Right ventricle myocardium superior (tissue), 1 donor: ENCODE data around the gene NLRP3. TPM values are rescaled to one million over a fixed set of nuclear protein-coding genes. Genes with fewer than 3 reads are reported as not detected.
"Not testable (repeated sequence)": the region's sequence is repeated elsewhere in the genome, so short reads cannot be mapped to it uniquely, and the experiment has no call there.

Experiments used
- ATAC-seq: fragments of 200-7000 bp; cut with Tn5 transposase; one replicate; pipeline ENCODE4 v1.9.1; 2020; ENCODE audit warnings: mild to moderate bottlenecking; ENCODE audit not compliant: poor library complexity
- DNase-seq: peaks from one replicate; pipeline ENCODE4 v3.0.0-alpha.2; 2020
- intact Hi-C: fragments of 100-400 bp; cut with DNase I; formaldehyde crosslinking; loops from one replicate; pipeline ENCODE4 v1.11.2; 2022
- long read RNA-seq: library from polyadenylated mRNA; unstranded; transcript quantifications from one replicate; pipeline ENCODE4 v2.0.0, GENCODE V29; 2021
- total RNA-seq: library from RNA; stranded (reverse); fragmentation: NEBNext Ultra II Directional; extraction: Animal tissue kit (Norgen Biotek cat#: 25700); gene quantifications from one replicate; pipeline ENCODE4 v1.2.1, GENCODE V29; 2021
- donor health status: DM: no; HTN: yes; CAD: no; lungs with severe emphysema.

The NLRP3 gene
- 0.56 TPM for total RNA-seq
- long read RNA-seq, result 0 reads

- ATAC-seq (peak; percentile 80), DNase-seq (peak; percentile 58)
- intact Hi-C loops, result no loop called here
These were observed at the start of gene NLRP3 for GRCh38 chr1:247415423-247416361. Gene NLRP3 (plus strand): TSS chr1:247416173. CDS start chr1:247418801, 2,628 bp downstream.

DNA sequence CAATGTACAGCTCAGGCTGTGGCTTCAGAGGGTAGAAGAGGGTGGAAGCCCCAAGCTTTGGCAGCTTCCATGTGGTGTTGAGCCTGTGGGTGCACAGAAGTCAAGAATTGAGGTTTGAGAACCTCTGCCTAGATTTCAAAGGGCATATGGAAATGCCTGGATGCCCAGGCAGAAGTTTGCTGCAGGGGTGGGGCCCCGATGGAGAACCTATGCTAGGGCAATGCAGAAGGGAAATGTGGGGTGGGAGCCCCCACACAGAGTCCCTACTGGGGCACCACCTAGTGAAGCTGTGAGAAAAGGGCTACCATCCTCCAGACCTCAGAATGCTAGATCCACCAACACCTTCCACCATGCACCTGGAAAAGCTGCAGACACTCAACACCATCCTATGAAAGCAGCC lies 49.6 kb upstream of the NLRP3 start:
- DNase-seq, intact Hi-C loops, ATAC-seq: not testable (repeated sequence)

GRCh38 chr1:247366926-247367645 lies 48.9 kb upstream of the NLRP3 start:
- DNase-seq, result no peak
- ATAC-seq, result no peak
- intact Hi-C loops, result no loop called here

- DNase-seq (no peak), ATAC-seq (no peak)
- intact Hi-C loops, result no loop called here
These were observed 48.1 kb upstream of the NLRP3 start for GRCh38 chr1:247367786-247368422.

- intact Hi-C loops, result no loop called here
- no peak for ATAC-seq
These were observed 47.4 kb upstream of the NLRP3 start for GRCh38 chr1:247368490-247369145.

DNA sequence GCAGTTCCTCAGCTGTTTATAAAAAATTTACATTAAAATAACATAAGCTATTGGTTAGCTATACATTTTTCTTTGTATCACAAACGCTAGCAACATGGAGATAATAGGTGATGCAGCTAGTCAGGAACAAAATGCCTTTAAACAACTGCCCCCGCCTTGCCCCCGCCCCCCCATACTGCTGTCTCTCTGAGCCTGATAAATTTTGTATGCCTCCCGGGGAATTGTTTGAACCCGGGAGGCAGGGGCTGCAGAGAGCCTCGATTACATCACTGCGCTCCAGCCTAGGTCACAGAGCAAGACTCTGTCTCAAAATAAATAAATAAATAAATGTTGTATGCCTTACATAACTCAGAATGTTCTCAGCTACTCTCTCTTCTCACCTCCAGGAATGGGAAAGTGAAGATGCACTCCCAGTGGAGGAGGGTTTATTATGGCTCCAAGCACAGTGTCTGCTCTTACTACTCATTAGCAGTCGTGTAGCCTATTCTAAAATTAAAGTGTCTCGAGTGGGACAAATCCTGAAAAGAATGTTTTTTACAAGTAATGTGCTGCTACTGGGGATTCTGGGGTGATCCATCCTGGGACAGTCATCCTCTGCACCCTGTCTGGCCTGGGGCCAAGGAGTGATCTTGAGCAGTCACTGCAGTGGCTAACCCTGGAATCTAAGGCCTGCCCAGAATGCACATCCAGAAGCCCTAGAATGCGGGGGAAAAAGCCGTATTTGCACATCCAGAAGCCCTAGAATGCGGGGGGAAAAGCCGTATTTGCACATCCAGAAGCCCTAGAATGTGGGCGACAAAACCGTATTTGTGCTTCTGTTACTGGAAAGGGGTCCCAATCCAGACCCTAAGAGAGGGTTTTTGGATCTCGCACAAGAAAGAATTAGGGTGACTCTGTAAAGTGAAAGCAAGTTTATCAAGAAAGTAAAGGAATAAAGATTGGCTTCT lies 44.9 kb upstream of the NLRP3 start:
- no peak for ATAC-seq
- no peak for DNase-seq
- intact Hi-C loops, result no loop called here

More at GRCh38 chr1:247368490-247369145, 47.4 kb upstream of the NLRP3 start:
- DNase-seq, result no peak

GRCh38 chr1:247371801-247372259 lies 44.1 kb upstream of the NLRP3 start:
- intact Hi-C loops, result no loop called here
- DNase-seq (no peak), ATAC-seq (no peak)

GRCh38 chr1:247373721-247374141 lies 42.2 kb upstream of the NLRP3 start:
- ATAC-seq (peak; percentile 86), DNase-seq (peak; percentile 66)
- intact Hi-C loops, result no loop called here

DNA sequence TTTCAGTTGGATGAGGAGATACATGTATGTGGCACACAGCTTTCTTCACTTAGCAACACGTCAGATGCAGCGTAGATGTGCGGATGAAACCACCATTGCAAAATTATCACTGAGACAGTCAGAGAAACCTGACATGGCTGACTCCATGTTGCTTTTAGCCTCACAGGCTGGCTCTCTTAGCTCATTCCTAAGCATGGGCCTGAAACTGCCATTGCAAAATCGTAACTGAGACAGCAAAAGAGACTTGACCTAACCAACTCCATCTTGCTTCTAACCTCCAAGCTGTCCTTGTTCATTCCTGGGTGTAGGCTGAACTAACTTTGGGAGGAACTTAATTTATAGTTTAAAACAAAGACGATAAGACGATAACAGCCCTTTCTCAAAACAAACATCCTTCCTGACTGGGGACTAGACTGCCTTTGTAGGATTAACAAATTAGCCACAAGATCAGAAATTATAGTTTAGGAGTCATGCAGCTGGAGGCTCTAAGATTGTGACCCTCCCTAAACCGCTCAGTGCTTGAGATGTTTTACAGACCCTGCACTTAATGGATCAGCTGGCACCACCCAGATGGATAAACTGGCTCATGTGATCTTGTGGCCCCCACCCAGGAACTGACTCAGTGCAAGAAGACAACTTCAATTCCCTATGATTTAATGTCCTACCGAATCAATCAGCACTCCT lies 41.2 kb upstream of the NLRP3 start:
- intact Hi-C loops, DNase-seq, ATAC-seq: not testable (repeated sequence)

- intact Hi-C loops, result no loop called here
- no peak for DNase-seq
- no peak for ATAC-seq
These were observed 40.2 kb upstream of the NLRP3 start for GRCh38 chr1:247375747-247376146.

DNA sequence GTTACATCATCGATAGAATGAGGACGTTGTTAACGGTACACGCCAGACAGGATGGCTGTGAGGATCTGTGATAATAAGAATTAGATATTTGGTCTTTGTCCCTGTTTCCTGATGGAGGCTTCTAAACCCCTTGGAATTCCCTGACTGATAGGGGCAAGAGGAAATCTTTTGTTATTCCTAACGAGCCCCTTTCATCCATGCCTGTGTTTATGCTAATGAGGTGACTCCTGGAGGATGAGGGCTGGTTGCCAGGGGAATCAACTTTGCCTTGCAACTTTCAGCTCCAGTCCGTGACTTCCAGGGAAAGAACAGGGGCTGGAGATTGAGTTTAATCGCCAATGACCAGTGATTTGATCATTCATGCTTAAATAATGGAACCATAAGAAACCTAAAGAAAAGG lies 39.3 kb upstream of the NLRP3 start:
- ATAC-seq (no peak), DNase-seq (no peak)
- intact Hi-C loops, result no loop called here

GRCh38 chr1:247377656-247378055 lies 38.3 kb upstream of the NLRP3 start:
- ATAC-seq, DNase-seq, intact Hi-C loops: not testable (repeated sequence)

DNA sequence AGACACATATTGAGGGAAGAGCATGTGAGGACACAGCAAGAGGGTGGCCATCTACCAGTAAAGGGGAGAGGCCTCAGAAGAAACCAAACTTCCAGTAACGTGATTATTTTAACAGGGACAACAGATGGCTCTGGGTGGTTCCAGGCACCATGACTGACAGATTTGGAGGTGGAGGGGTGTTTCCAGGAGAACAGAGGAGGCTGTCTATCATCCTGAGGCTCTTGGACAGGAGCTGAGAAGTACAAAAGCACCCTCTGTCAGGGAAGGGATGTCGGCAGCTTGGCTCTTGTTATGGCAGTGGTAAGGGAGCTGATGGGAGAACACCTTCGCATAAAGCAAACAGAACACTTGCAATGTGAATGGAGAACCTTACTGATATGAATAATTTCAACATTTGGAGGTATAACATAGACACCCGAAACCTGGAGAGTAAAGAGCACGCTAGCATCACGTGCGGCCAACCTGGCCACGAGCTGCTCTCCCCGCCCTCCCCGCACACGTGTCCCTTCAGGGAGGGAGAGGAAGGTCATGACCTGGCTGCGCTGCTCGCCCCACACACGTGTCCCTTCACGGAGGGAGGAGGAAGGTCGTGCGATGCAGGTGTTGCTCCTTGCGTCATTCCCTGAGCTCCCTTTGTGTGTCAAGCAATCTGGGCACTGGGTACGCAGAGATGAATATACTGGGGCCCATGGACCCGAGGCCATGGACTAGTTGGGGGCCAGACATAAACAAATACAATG lies 37.5 kb upstream of the NLRP3 start:
- ATAC-seq, result no peak
- no peak for DNase-seq
- intact Hi-C loops, result no loop called here

- ATAC-seq, result no peak
- intact Hi-C loops, result no loop called here
These were observed 30.7 kb upstream of the NLRP3 start for GRCh38 chr1:247385283-247385682.

GRCh38 chr1:247386217-247386616 lies 29.8 kb upstream of the NLRP3 start:
- intact Hi-C loops, result no loop called here
- no peak for DNase-seq
- ATAC-seq, result no peak

More at GRCh38 chr1:247385283-247385682, 30.7 kb upstream of the NLRP3 start:
- DNase-seq, result no peak

- intact Hi-C loops, result no loop called here
- DNase-seq, result no peak
- no peak for ATAC-seq
These were observed 29.3 kb upstream of the NLRP3 start for GRCh38 chr1:247386687-247387086.
